GM23248 (cell line): ENCODE measurements around the gene SELENOS.

ENCODE experiments used
- EZH2 ChIP-seq: fragments of 200-600 bp; sonication (generic); IDR thresholded peaks from 2 replicates; pipeline ENCODE4 v1.6.1; 2018; ENCODE audit warnings: antibody characterized with exemption, mild to moderate bottlenecking; ENCODE audit not compliant: insufficient read depth, poor library complexity, severe bottlenecking
- EZH2phosphoT487 ChIP-seq: fragments of 200-600 bp; sonication (generic); IDR thresholded peaks from 2 replicates; pipeline ENCODE4 v1.6.1; 2018; ENCODE audit warnings: antibody characterized with exemption, moderate library complexity, mild to moderate bottlenecking, low read depth; ENCODE audit not compliant: insufficient read depth

DNA sequence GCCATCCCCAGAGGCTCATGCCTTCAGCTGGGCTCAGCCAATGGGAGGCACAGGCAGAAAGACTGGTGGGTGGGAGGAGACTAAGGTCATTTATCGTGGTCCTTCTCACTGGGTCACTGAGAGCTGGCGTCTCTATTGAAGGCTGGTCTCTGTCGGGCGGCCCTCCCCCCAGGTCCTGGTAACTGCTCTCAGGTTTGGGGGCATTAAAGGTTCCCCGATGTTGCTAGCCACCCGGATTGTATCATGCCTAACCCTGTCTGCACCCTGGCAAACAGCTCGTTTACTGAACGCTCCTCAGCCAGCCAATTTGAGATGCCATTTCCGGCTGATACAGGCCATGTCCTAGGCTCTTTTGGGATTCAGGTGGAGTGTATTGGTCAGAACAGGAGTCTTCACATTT lies 10.5 kb downstream of the SELENOS start:
- no peak for TF ChIP-seq EZH2
- TF ChIP-seq EZH2phosphoT487 = no peak
